ENCODE results near the gene NFATC1.

Gene NFATC1

GRCh38 chr18:79410731-79411613 lies 15.2 kb downstream of the NFATC1 start:
- Histone ChIP-seq H3K9me3 (ENCODE audit: insufficient read depth, low read depth, low read length) (no peaks in the 10 kb centered on the region), H3K9ac (ENCODE audit: low read depth, low read length) (no peak overlapping the region), H3K36me3 (ENCODE audit: insufficient read depth, low read length) (no peaks in the 10 kb centered on the region), H3K27me3 (ENCODE audit: insufficient read depth, low read length) (no peaks in the 10 kb centered on the region), H3K27ac (ENCODE audit: low read depth, low read length) (no peak overlapping the region), H3K4me1 (ENCODE audit: insufficient read depth, low read length) (no peaks in the 10 kb centered on the region), H3K4me3 (ENCODE audit: low read length) (no peak overlapping the region)
- 97% methylated on average over 84 of the region's 84 CpGs for WGBS

DNA sequence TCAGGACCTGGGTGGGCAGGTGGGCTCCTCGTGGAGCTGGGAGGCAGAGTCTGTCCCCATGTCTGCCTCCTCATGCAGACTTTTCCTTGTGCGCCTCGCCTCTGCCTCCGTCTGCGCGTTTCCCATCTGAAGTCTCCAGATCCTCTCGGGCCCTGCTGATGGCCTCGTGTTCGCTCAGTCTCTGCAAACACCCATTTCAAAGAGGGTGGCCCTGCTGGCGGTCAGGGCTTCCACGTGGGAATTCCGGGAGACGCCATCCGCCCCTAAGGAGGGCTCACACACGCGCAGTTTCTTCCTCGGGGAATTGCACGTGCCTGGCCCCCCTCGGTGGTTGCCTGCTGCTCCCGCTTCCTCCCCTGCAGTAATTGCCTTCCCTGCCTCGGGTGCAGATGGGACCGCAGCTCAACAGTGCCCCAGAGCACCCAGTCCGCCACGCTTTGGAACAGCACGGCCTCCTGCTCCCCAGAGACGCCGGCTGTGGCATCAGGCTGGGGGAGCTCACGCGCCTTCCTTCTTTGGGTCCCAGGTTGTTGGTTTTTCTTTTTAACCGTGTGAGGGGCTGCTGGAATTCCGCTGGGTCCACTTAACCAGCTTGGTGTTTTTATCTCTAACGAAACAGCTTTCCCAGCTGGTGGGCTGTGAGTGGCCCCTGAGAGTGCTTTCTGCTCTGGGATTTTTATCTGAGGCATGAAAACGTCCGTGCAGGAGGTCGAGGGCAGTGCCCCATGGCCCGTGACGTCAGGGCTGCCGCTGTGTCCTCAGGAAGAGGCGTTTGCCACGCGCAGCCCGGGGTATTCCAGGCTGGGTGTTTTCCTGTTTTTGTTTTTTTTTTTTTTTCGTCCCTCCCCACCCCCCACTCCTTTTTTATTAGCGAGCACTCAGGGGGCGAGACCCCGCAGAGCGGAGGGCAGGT lies 16.1 kb downstream of the NFATC1 start:
- Histone ChIP-seq H3K36me3 (ENCODE audit: insufficient read depth, low read length) (no peaks in the 10 kb centered on the region), H3K27ac (ENCODE audit: low read depth, low read length) (no peak overlapping the region), H3K4me3 (ENCODE audit: low read length) (no peak overlapping the region), H3K9ac (ENCODE audit: low read depth, low read length) (no peak overlapping the region), H3K9me3 (ENCODE audit: insufficient read depth, low read depth, low read length) (no peaks in the 10 kb centered on the region), H3K4me1 (ENCODE audit: insufficient read depth, low read length) (no peaks in the 10 kb centered on the region), H3K27me3 (ENCODE audit: insufficient read depth, low read length) (no peaks in the 10 kb centered on the region)
- 82% methylated on average over 45 of the region's 47 CpGs for WGBS

DNA sequence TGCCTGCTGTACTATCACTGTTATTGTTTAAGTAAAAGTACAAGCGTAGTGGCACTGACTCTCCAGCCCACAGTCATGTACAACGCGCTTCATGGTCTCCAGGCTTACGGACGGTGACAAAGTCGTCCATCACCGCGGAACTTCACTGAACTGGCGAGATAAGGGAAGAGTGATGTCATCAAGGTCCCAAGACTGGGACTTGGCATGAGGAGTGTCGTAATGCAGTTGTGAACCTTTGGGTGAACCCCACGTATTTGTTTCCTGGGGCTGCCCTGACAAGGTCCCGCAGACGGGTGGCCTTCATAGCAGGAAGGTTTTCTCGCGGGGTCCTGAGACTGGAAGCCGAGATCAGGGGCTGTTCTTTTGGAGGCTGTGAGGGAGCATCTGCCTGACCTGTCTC lies 17.3 kb downstream of the NFATC1 start:
- no peak overlapping the region for H3K27ac ChIP-seq (ENCODE audit: low read depth, low read length)
- no peak overlapping the region for H3K4me3 ChIP-seq (ENCODE audit: low read length)
- no peak overlapping the region for H3K9ac ChIP-seq (ENCODE audit: low read depth, low read length)
- no peaks in the 10 kb centered on the region for H3K36me3 ChIP-seq (ENCODE audit: insufficient read depth, low read length)
- H3K9me3 ChIP-seq (ENCODE audit: insufficient read depth, low read depth, low read length): no peaks in the 10 kb centered on the region
- H3K27me3 ChIP-seq (ENCODE audit: insufficient read depth, low read length): no peaks in the 10 kb centered on the region
- H3K4me1 ChIP-seq (ENCODE audit: insufficient read depth, low read length): no peaks in the 10 kb centered on the region
- WGBS: 98% methylated on average over 16 of the region's 16 CpGs

GRCh38 chr18:79413426-79413825 lies 17.7 kb downstream of the NFATC1 start:
- no peaks in the 10 kb centered on the region for H3K36me3 ChIP-seq (ENCODE audit: insufficient read depth, low read length)

DNA sequence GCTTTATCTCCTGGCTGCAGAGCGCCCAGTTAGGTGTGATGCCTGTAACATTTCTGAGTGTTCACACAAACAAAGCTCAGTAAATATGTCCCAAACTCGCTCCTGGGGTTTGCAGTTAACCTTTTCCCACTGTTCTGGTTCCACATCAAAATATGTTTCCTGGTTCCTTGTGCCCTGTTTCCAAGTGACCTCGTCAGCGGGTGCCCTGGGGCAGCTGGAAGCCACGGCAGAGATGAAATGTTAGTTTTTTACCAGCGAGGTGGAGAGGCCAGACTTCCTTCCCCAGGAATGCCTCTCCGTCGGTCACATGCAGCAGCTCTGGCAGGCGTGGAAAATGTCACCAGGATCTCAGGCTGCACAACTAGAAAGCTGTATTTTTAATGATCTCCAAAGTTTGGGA lies 18.2 kb downstream of the NFATC1 start:
- no peak overlapping the region for H3K9ac ChIP-seq (ENCODE audit: low read depth, low read length)
- H3K27ac ChIP-seq (ENCODE audit: low read depth, low read length): no peak overlapping the region
- WGBS: 95% methylated on average over 9 of the region's 9 CpGs
- H3K9me3 ChIP-seq (ENCODE audit: insufficient read depth, low read depth, low read length): no peaks in the 10 kb centered on the region
- no peak overlapping the region for H3K4me3 ChIP-seq (ENCODE audit: low read length)
- no peaks in the 10 kb centered on the region for H3K4me1 ChIP-seq (ENCODE audit: insufficient read depth, low read length)
- no peaks in the 10 kb centered on the region for H3K36me3 ChIP-seq (ENCODE audit: insufficient read depth, low read length)
- H3K27me3 ChIP-seq (ENCODE audit: insufficient read depth, low read length): no peaks in the 10 kb centered on the region

More at GRCh38 chr18:79413426-79413825, 17.7 kb downstream of the NFATC1 start:
- no peak overlapping the region for H3K4me3 ChIP-seq (ENCODE audit: low read length)
- no peak overlapping the region for H3K27ac ChIP-seq (ENCODE audit: low read depth, low read length)
- 96% methylated on average over 16 of the region's 16 CpGs for WGBS
- H3K4me1 ChIP-seq (ENCODE audit: insufficient read depth, low read length): no peaks in the 10 kb centered on the region
- H3K27me3 ChIP-seq (ENCODE audit: insufficient read depth, low read length): no peaks in the 10 kb centered on the region
- H3K9me3 ChIP-seq (ENCODE audit: insufficient read depth, low read depth, low read length): no peaks in the 10 kb centered on the region
- H3K9ac ChIP-seq (ENCODE audit: low read depth, low read length): no peak overlapping the region

DNA sequence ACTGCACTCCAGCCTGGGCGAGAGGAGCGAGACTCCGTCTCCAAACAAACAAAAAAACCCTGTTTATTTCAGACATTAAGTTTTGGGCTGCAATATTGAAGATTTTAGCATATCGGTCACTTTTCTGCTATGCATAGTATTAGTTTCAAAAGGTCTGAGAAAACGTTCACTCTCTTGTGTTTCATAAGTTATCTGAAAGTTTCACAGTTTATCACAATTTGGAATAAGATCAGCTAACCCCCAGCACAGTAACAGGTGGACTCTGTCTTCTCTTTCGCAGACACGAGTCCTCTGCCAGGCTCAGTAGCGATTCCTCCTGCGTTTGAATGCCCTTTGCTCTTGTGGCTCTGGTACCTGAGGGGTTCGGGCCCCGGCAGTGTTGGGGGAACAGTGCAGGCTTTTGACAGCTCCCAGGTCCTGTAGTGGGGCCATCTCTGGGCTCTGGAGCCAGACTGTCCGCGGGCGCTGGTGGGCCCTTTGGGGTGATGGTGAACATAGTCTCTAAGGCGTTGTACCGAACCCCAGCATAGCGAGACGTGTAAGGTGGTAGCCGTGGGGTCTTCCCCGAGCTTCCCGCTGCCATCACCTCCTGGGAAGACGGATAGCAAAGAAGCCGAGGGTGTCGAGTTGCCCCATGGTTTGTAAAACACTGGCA lies 20.4 kb downstream of the NFATC1 start:
- H3K9ac ChIP-seq (ENCODE audit: low read depth, low read length): no peak overlapping the region
- no peak overlapping the region for H3K4me3 ChIP-seq (ENCODE audit: low read length)
- no peaks in the 10 kb centered on the region for H3K27me3 ChIP-seq (ENCODE audit: insufficient read depth, low read length)
- H3K9me3 ChIP-seq (ENCODE audit: insufficient read depth, low read depth, low read length): no peaks in the 10 kb centered on the region
- no peaks in the 10 kb centered on the region for H3K36me3 ChIP-seq (ENCODE audit: insufficient read depth, low read length)
- no peak overlapping the region for H3K27ac ChIP-seq (ENCODE audit: low read depth, low read length)
- no peaks in the 10 kb centered on the region for H3K4me1 ChIP-seq (ENCODE audit: insufficient read depth, low read length)
- WGBS: 87% methylated on average over 24 of the region's 24 CpGs

DNA sequence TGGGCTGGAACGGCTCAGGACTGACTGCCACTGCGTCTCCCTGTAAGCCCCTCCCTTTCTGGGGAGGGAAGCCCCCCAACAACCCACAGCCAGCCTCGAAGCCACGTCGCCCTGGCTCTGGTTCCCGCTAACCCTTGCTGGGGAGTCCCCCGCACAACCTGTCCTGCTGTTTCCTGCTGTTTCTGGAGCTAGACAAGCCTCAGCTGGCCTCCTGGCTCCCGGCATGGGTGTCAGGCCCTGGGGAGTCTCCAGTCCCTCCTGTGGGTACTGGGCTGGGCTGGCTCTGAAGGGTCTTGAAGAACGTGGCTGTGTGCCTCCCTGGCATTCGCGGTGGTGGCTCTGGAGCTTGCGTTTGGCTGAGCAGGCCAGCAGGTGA lies 20.9 kb downstream of the NFATC1 start:
- H3K4me1 ChIP-seq (ENCODE audit: insufficient read depth, low read length): no peaks in the 10 kb centered on the region
- WGBS: 93% methylated on average over 12 of the region's 12 CpGs
- no peaks in the 10 kb centered on the region for H3K36me3 ChIP-seq (ENCODE audit: insufficient read depth, low read length)
- H3K9ac ChIP-seq (ENCODE audit: low read depth, low read length): no peak overlapping the region
- no peaks in the 10 kb centered on the region for H3K9me3 ChIP-seq (ENCODE audit: insufficient read depth, low read depth, low read length)
- H3K27ac ChIP-seq (ENCODE audit: low read depth, low read length): no peak overlapping the region
- H3K4me3 ChIP-seq (ENCODE audit: low read length): no peak overlapping the region
- no peaks in the 10 kb centered on the region for H3K27me3 ChIP-seq (ENCODE audit: insufficient read depth, low read length)

DNA sequence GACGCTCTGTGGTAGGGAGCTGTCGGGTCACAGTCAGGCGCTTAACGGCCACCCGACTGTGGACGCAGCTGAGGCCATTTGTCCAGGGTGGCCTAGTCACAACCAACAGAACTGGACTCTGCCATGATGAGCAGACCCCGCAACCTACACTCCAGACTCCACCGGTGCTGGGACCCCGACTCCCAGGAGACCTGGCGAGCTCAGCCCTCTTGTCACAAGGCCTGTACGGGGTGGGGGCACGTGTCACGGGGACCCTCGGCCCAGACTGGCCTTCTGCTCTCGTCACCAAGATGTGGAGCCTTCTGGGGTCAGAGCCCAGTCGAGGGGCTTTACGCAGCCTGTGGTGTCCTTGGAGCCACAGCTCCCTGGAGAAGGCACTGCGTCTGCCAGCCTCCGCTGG lies 22.5 kb downstream of the NFATC1 start:
- Histone ChIP-seq H3K27ac (ENCODE audit: low read depth, low read length) (no peak overlapping the region), H3K4me1 (ENCODE audit: insufficient read depth, low read length) (no peaks in the 10 kb centered on the region), H3K4me3 (ENCODE audit: low read length) (no peak overlapping the region), H3K9me3 (ENCODE audit: insufficient read depth, low read depth, low read length) (no peaks in the 10 kb centered on the region), H3K27me3 (ENCODE audit: insufficient read depth, low read length) (no peaks in the 10 kb centered on the region), H3K36me3 (ENCODE audit: insufficient read depth, low read length) (no peaks in the 10 kb centered on the region), H3K9ac (ENCODE audit: low read depth, low read length) (no peak overlapping the region)
- WGBS: 96% methylated on average over 19 of the region's 19 CpGs

DNA sequence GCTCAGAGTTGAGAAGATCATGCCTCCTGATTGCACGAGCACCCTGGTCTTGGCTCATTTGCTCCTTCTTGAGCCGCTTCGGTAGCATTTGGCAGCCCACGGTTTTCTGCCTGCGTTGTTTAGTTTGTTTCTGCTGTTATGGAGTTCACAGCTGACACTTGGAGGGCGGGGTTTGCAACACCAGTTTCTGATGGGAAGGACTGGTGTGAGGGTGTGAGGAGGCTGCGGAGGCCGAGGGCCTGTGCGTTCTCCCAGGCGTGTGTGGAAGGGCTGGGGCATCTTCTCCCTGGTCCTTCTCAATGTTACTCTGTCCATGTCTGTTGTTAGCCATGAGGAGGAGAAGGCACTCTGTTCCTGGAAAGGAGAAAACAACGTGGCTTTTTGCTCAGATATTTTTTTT lies 22.9 kb downstream of the NFATC1 start:
- Histone ChIP-seq H3K4me1 (ENCODE audit: insufficient read depth, low read length) (no peaks in the 10 kb centered on the region), H3K36me3 (ENCODE audit: insufficient read depth, low read length) (no peaks in the 10 kb centered on the region), H3K27ac (ENCODE audit: low read depth, low read length) (no peak overlapping the region), H3K9me3 (ENCODE audit: insufficient read depth, low read depth, low read length) (no peaks in the 10 kb centered on the region), H3K27me3 (ENCODE audit: insufficient read depth, low read length) (no peaks in the 10 kb centered on the region), H3K4me3 (ENCODE audit: low read length) (no peak overlapping the region), H3K9ac (ENCODE audit: low read depth, low read length) (no peak overlapping the region)
- 94% methylated on average over 11 of the region's 11 CpGs for WGBS

DNA sequence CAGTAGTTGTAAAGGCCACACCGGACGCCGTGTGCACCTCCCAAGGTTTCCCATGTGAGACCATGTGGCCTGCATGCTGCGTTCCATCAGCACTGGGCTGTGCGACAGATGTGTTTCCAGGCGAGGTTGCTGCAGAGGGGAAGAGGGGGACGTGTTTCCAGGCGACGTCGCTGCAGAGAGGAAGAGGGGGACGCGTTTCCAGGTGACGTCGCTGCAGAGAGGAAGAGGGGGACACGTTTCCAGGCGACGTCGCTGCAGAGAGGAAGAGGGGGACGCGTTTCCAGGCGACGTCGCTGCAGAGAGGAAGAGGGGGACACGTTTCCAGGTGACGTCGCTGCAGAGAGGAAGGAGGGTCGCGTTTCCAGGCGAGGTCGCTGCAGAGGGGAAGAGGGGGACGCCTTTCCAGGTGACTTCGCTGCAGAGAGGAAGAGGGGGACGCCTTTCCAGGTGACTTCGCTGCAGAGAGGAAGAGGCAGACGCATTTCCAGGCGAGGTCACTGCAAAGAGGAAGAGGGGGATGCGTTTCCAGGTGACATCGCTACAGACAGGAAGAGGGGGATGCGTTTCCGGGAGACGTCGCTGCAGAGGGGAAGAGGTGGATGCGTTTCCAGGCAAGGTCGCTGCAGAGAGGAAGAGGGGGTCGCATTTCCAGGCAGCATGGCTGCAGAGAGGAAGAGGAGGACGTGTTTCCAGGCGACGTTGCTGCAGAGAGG lies 24.5 kb downstream of the NFATC1 start:
- H3K27me3 ChIP-seq (ENCODE audit: insufficient read depth, low read length): peaks cover 9% of the 10 kb centered on the region
- 0 out of 2 replicates have a peak, but pooled peaks cover under 1% of the 10 kb centered on the region for H3K4me1 ChIP-seq (ENCODE audit: insufficient read depth, low read length)
- no peak overlapping the region for H3K27ac ChIP-seq (ENCODE audit: low read depth, low read length)
- no peaks in the 10 kb centered on the region for H3K36me3 ChIP-seq (ENCODE audit: insufficient read depth, low read length)
- H3K9ac ChIP-seq (ENCODE audit: low read depth, low read length): no peak overlapping the region
- no peaks in the 10 kb centered on the region for H3K9me3 ChIP-seq (ENCODE audit: insufficient read depth, low read depth, low read length)
- H3K4me3 ChIP-seq (ENCODE audit: low read length): no peak overlapping the region
- 93% methylated on average over 48 of the region's 48 CpGs for WGBS
